Liver (tissue), 9 donors: Measurements from ENCODE around the gene INPP4B. TPM values are rescaled to one million over a fixed set of nuclear protein-coding genes. Genes with fewer than 3 reads are reported as not detected.

ENCODE experiments used
- DNase-seq: peaks from one replicate; pipeline ENCODE4 v3.0.0-alpha.2; 2017; ENCODE audit warnings: low spot score
- H3K27ac ChIP-seq, 2 donors: one replicate each; pipeline ENCODE4 v1.7.0; 2013; ENCODE audit warnings: inconsistent platforms in 2 of 2, low read length in 2 of 2, control low read depth in 1 of 2, low read depth in 1 of 2, mild to moderate bottlenecking in 1 of 2
- H3K27me3 ChIP-seq, 4 donors: one replicate each; pipeline versions ENCODE4 v1.6.1 to v1.7.0; 2013; ENCODE audit warnings: low read length in 3 of 4, inconsistent platforms in 1 of 4, mild to moderate bottlenecking in 1 of 4, moderate library complexity in 1 of 4; ENCODE audit not compliant: control insufficient read depth in 4 of 4, insufficient read depth in 4 of 4
- H3K36me3 ChIP-seq, 4 donors: one replicate each; pipeline versions ENCODE4 v1.6.1 to v1.7.0; 2013; ENCODE audit warnings: low read length in 3 of 4, mild to moderate bottlenecking in 3 of 4, low read depth in 1 of 4, moderate library complexity in 1 of 4; ENCODE audit not compliant: control insufficient read depth in 4 of 4, insufficient read depth in 3 of 4
- H3K4me1 ChIP-seq, 4 donors: one replicate each; pipeline versions ENCODE4 v1.6.1 to v1.7.0; 2013; ENCODE audit warnings: low read length in 3 of 4, mild to moderate bottlenecking in 3 of 4, moderate library complexity in 1 of 4; ENCODE audit not compliant: control insufficient read depth in 4 of 4, insufficient read depth in 4 of 4
- H3K4me3 ChIP-seq, 3 donors: one replicate each; pipeline versions ENCODE4 v1.6.1 to v1.7.0; 2013; ENCODE audit warnings: low read length in 3 of 3, control low read depth in 1 of 3, low read depth in 1 of 3, mild to moderate bottlenecking in 1 of 3
- H3K9ac ChIP-seq, 2 donors: one replicate each; pipeline ENCODE4 v1.7.0; 2013; ENCODE audit warnings: low read length in 2 of 2, mild to moderate bottlenecking in 2 of 2, moderate library complexity in 2 of 2, control low read depth in 1 of 2, low read depth in 1 of 2
- H3K9me3 ChIP-seq, 4 donors: one replicate each; pipeline versions ENCODE4 v1.6.1 to v1.7.0; 2013; ENCODE audit warnings: low read length in 3 of 4; ENCODE audit not compliant: control insufficient read depth in 4 of 4
- ATF3 ChIP-seq: IDR thresholded peaks from 2 replicates; pipeline ENCODE4 v1.6.1; 2016; ENCODE audit warnings: antibody characterized with exemption
- CTCF ChIP-seq: fragments of 150-350 bp; IDR thresholded peaks from 2 replicates; pipeline ENCODE4 v1.5.1; 2017; ENCODE audit warnings: improper control_type of control experiment, low read depth, low read length; ENCODE audit not compliant: missing input control
- FOXA1 ChIP-seq: IDR thresholded peaks from 2 replicates; pipeline ENCODE4 v1.6.1; 2016; ENCODE audit warnings: antibody characterized with exemption
- GABPA ChIP-seq, 2 donors: IDR thresholded peaks in 1 of 2; conservative IDR thresholded peaks in 1 of 2; 2 replicates each; pipeline ENCODE4 v1.6.1; 2016; ENCODE audit warnings: antibody characterized with exemption in 2 of 2, mild to moderate bottlenecking in 1 of 2, moderate library complexity in 1 of 2
- HNF4G ChIP-seq: IDR thresholded peaks from 2 replicates; pipeline ENCODE4 v1.6.1; 2016; ENCODE audit warnings: antibody characterized with exemption
- JUND ChIP-seq, 2 donors: IDR thresholded peaks; 2 replicates each; pipeline ENCODE4 v1.6.1; 2016; ENCODE audit warnings: antibody characterized with exemption in 2 of 2
- NR2F2 ChIP-seq: IDR thresholded peaks from 2 replicates; pipeline ENCODE4 v1.6.1; 2016; ENCODE audit warnings: antibody characterized with exemption
- RAD21 ChIP-seq, 2 donors: IDR thresholded peaks; 2 replicates each; pipeline ENCODE4 v1.6.1; 2016; ENCODE audit warnings: antibody characterized with exemption in 2 of 2, mild to moderate bottlenecking in 2 of 2
- REST ChIP-seq: IDR thresholded peaks from 2 replicates; pipeline ENCODE4 v1.6.1; 2016; ENCODE audit warnings: antibody characterized with exemption, mild to moderate bottlenecking
- RXRA ChIP-seq, 2 donors: IDR thresholded peaks; 2 replicates each; pipeline ENCODE4 v1.6.1; 2017 to 2018; ENCODE audit warnings: antibody characterized with exemption in 2 of 2, mild to moderate bottlenecking in 1 of 2
- SP1 ChIP-seq: IDR thresholded peaks from 2 replicates; pipeline ENCODE4 v1.6.1; 2018; ENCODE audit warnings: antibody characterized with exemption, mild to moderate bottlenecking
- TAF1 ChIP-seq: conservative IDR thresholded peaks from 2 replicates; pipeline ENCODE4 v1.6.1; 2016; ENCODE audit warnings: antibody characterized with exemption, mild to moderate bottlenecking
- ZBTB33 ChIP-seq: IDR thresholded peaks from 2 replicates; pipeline ENCODE4 v1.6.1; 2016; ENCODE audit warnings: antibody characterized with exemption
- WGBS: extraction: QIAGEN DNeasy Blood & Tissue Kit; methylation state at CpG from one replicate; pipeline ENCODE4 v1.1.7; 2013; 5-methylcytosine and 5-hydroxymethylcytosine counted together
- polyA plus RNA-seq, 2 donors: library from polyadenylated mRNA; stranded (reverse) in 1 of 2; unstranded in 1 of 2; fragments of 200-250 nt in 1 of 2; fragments of >200 nt in 1 of 2; fragmentation: Nextera tagmentation in 1 of 2; extraction: Ambion mirVana in 1 of 2; gene quantifications; one replicate each; pipeline versions ENCODE4 v1.2.1 to v1.2.3, GENCODE V29; 2013 to 2015
- total RNA-seq, 2 donors: library from RNA; depleted of rRNA; stranded (reverse); fragments of >200 nt; gene quantifications; one replicate each; pipeline ENCODE4 v1.2.3, GENCODE V29; 2014
- donor health status: healthy.
- donor health status: healthy.
- donor health status: healthy.
- donor health status: healthy.
- donor health status: healthy.

INPP4B gene
- total and polyA plus RNA-seq, 4 donors: 0.43 to 2.8 (median 1.6) TPM

GRCh38 chr4:142278171-142278570 is 567.9 kb downstream of the INPP4B start:
- no peak for TF ChIP-seq ZBTB33
- no peak for TF ChIP-seq SP1
- no peak for TF ChIP-seq GABPA (IDR thresholded peaks at IDR 0.05 in 1 of 2, conservative IDR thresholded peaks at IDR 0.05 in 1 of 2)
- no peak for TF ChIP-seq RAD21 (IDR thresholded peaks at IDR 0.05)
- TF ChIP-seq CTCF: no peak
- no peak for TF ChIP-seq ATF3
- no peak for TF ChIP-seq JUND (IDR thresholded peaks at IDR 0.05)
- TF ChIP-seq HNF4G: no peak
- TF ChIP-seq RXRA (IDR thresholded peaks at IDR 0.05): no peak
- TF ChIP-seq NR2F2: no peak
- TF ChIP-seq REST: no peak

GRCh38 chr4:142274137-142274536 is 572.0 kb downstream of the INPP4B start:
- Histone ChIP-seq H3K4me1 (no peaks in the 10 kb centered on the region), H3K4me3 (no peak overlapping the region), H3K36me3 (no peaks in the 10 kb centered on the region), H3K27ac (no peak overlapping the region), H3K27me3 (peaks cover 0 to 4% (median 0%) of the 10 kb centered on the region in 4 donors), H3K9ac (no peak overlapping the region), H3K9me3 (no peaks in the 10 kb centered on the region)
- TF ChIP-seq RAD21 (IDR thresholded peaks at IDR 0.05) (no peak), SP1 (no peak), TAF1 (no peak), GABPA (IDR thresholded peaks at IDR 0.05 in 1 of 2, conservative IDR thresholded peaks at IDR 0.05 in 1 of 2) (no peak), RXRA (IDR thresholded peaks at IDR 0.05) (no peak), FOXA1 (no peak)
- 75% methylated on average over 1 of the region's 1 CpG for WGBS
- DNase-seq: no peak

More at GRCh38 chr4:142278171-142278570, 567.9 kb downstream of the INPP4B start:
- 92% methylated on average over 1 of the region's 1 CpG for WGBS
- Histone ChIP-seq H3K36me3 (no peaks in the 10 kb centered on the region), H3K9ac (no peak overlapping the region), H3K4me3 (no peak overlapping the region), H3K27ac (no peak overlapping the region), H3K4me1 (no peaks in the 10 kb centered on the region), H3K27me3 (peaks cover 0 to 4% (median 0%) of the 10 kb centered on the region in 4 donors), H3K9me3 (no peaks in the 10 kb centered on the region)
- DNase-seq: no peak
